ENCODE data around the gene SERHL2.
"Not testable (repeated sequence)": the region's sequence is repeated elsewhere in the genome, so short reads cannot be mapped to it uniquely, and the experiment has no call there.

The SERHL2 gene

GRCh38 chr22:42535082-42535731, 18.5 kb upstream of the SERHL2 start:
- not testable (repeated sequence) for H3K9ac ChIP-seq (ENCODE audit: low read length in 5 of 5); H3K4me3 ChIP-seq (ENCODE audit: low read depth in 1 of 5, low read length in 5 of 5); H3K4me1 ChIP-seq (ENCODE audit: control insufficient read depth in 5 of 5, insufficient read depth in 5 of 5, low read length in 5 of 5); H3K27me3 ChIP-seq (ENCODE audit: control insufficient read depth in 5 of 5, insufficient read depth in 4 of 5, low read length in 5 of 5); H3K36me3 ChIP-seq (ENCODE audit: control insufficient read depth in 5 of 5, insufficient read depth in 5 of 5, low read length in 5 of 5); H3K27ac ChIP-seq (ENCODE audit: low read depth, low read length); H3K9me3 ChIP-seq (ENCODE audit: control insufficient read depth in 5 of 5, low read length in 5 of 5)

GRCh38 chr22:42536166-42536565, 17.6 kb upstream of the SERHL2 start:
- no peak overlapping the region for H3K9ac ChIP-seq (ENCODE audit: low read length in 5 of 5)
- no peaks in the 10 kb centered on the region for H3K36me3 ChIP-seq (ENCODE audit: control insufficient read depth in 5 of 5, insufficient read depth in 5 of 5, low read length in 5 of 5)
- no peaks in the 10 kb centered on the region for H3K9me3 ChIP-seq (ENCODE audit: control insufficient read depth in 5 of 5, low read length in 5 of 5)
- H3K27ac ChIP-seq (ENCODE audit: low read depth, low read length) = no peak overlapping the region
- H3K4me3 ChIP-seq (ENCODE audit: low read depth in 1 of 5, low read length in 5 of 5) = no peak overlapping the region
- H3K4me1 ChIP-seq (ENCODE audit: control insufficient read depth in 5 of 5, insufficient read depth in 5 of 5, low read length in 5 of 5) = peaks cover 0 to 7% (median 0%) of the 10 kb centered on the region in 5 donors
- peaks cover 0 to 2% (median 0%) of the 10 kb centered on the region in 5 donors for H3K27me3 ChIP-seq (ENCODE audit: control insufficient read depth in 5 of 5, insufficient read depth in 4 of 5, low read length in 5 of 5)

GRCh38 chr22:42536634-42537033, 17.1 kb upstream of the SERHL2 start:
- not testable (repeated sequence) for H3K27me3 ChIP-seq (ENCODE audit: control insufficient read depth in 5 of 5, insufficient read depth in 4 of 5, low read length in 5 of 5); H3K9me3 ChIP-seq (ENCODE audit: control insufficient read depth in 5 of 5, low read length in 5 of 5); H3K4me1 ChIP-seq (ENCODE audit: control insufficient read depth in 5 of 5, insufficient read depth in 5 of 5, low read length in 5 of 5); H3K36me3 ChIP-seq (ENCODE audit: control insufficient read depth in 5 of 5, insufficient read depth in 5 of 5, low read length in 5 of 5); H3K9ac ChIP-seq (ENCODE audit: low read length in 5 of 5); H3K27ac ChIP-seq (ENCODE audit: low read depth, low read length); H3K4me3 ChIP-seq (ENCODE audit: low read depth in 1 of 5, low read length in 5 of 5)

GRCh38 chr22:42537199-42537831, 16.4 kb upstream of the SERHL2 start:
- H3K4me3 ChIP-seq (ENCODE audit: low read depth in 1 of 5, low read length in 5 of 5); H3K9me3 ChIP-seq (ENCODE audit: control insufficient read depth in 5 of 5, low read length in 5 of 5); H3K27me3 ChIP-seq (ENCODE audit: control insufficient read depth in 5 of 5, insufficient read depth in 4 of 5, low read length in 5 of 5); H3K27ac ChIP-seq (ENCODE audit: low read depth, low read length); H3K4me1 ChIP-seq (ENCODE audit: control insufficient read depth in 5 of 5, insufficient read depth in 5 of 5, low read length in 5 of 5); H3K9ac ChIP-seq (ENCODE audit: low read length in 5 of 5); H3K36me3 ChIP-seq (ENCODE audit: control insufficient read depth in 5 of 5, insufficient read depth in 5 of 5, low read length in 5 of 5): not testable (repeated sequence)

- H3K9ac ChIP-seq (ENCODE audit: low read length in 5 of 5) = not testable (repeated sequence)
Measured at GRCh38 chr22:42539236-42539771, 14.5 kb upstream of the SERHL2 start.

GRCh38 chr22:42544686-42545085, 9.1 kb upstream of the SERHL2 start:
- no peak overlapping the region for H3K4me3 ChIP-seq (ENCODE audit: low read depth in 1 of 5, low read length in 5 of 5)
- no peak overlapping the region for H3K9ac ChIP-seq (ENCODE audit: low read length in 5 of 5)
- peaks cover 0 to 7% (median 0%) of the 10 kb centered on the region in 5 donors for H3K27me3 ChIP-seq (ENCODE audit: control insufficient read depth in 5 of 5, insufficient read depth in 4 of 5, low read length in 5 of 5)
- no peaks in the 10 kb centered on the region for H3K4me1 ChIP-seq (ENCODE audit: control insufficient read depth in 5 of 5, insufficient read depth in 5 of 5, low read length in 5 of 5)
- no peak overlapping the region for H3K27ac ChIP-seq (ENCODE audit: low read depth, low read length)
- H3K9me3 ChIP-seq (ENCODE audit: control insufficient read depth in 5 of 5, low read length in 5 of 5) = no peaks in the 10 kb centered on the region
- no peaks in the 10 kb centered on the region for H3K36me3 ChIP-seq (ENCODE audit: control insufficient read depth in 5 of 5, insufficient read depth in 5 of 5, low read length in 5 of 5)

More at GRCh38 chr22:42539236-42539771, 14.5 kb upstream of the SERHL2 start:
- not testable (repeated sequence) for H3K4me3 ChIP-seq (ENCODE audit: low read depth in 1 of 5, low read length in 5 of 5); H3K36me3 ChIP-seq (ENCODE audit: control insufficient read depth in 5 of 5, insufficient read depth in 5 of 5, low read length in 5 of 5); H3K4me1 ChIP-seq (ENCODE audit: control insufficient read depth in 5 of 5, insufficient read depth in 5 of 5, low read length in 5 of 5); H3K9me3 ChIP-seq (ENCODE audit: control insufficient read depth in 5 of 5, low read length in 5 of 5); H3K27me3 ChIP-seq (ENCODE audit: control insufficient read depth in 5 of 5, insufficient read depth in 4 of 5, low read length in 5 of 5); H3K27ac ChIP-seq (ENCODE audit: low read depth, low read length)

- Histone ChIP-seq H3K9me3 (ENCODE audit: control insufficient read depth in 5 of 5, low read length in 5 of 5) (peaks cover 0 to 3% (median 0%) of the 10 kb centered on the region in 5 donors), H3K9ac (ENCODE audit: low read length in 5 of 5) (no peak overlapping the region), H3K4me3 (ENCODE audit: low read depth in 1 of 5, low read length in 5 of 5) (no peak overlapping the region), H3K27ac (ENCODE audit: low read depth, low read length) (no peak overlapping the region), H3K27me3 (ENCODE audit: control insufficient read depth in 5 of 5, insufficient read depth in 4 of 5, low read length in 5 of 5) (peaks cover 0 to 7% (median 0%) of the 10 kb centered on the region in 5 donors), H3K36me3 (ENCODE audit: control insufficient read depth in 5 of 5, insufficient read depth in 5 of 5, low read length in 5 of 5) (no peaks in the 10 kb centered on the region), H3K4me1 (ENCODE audit: control insufficient read depth in 5 of 5, insufficient read depth in 5 of 5, low read length in 5 of 5) (no peaks in the 10 kb centered on the region)
Measured at GRCh38 chr22:42547562-42547961, 6.2 kb upstream of the SERHL2 start.

- not testable (repeated sequence) for H3K4me1 ChIP-seq (ENCODE audit: control insufficient read depth in 5 of 5, insufficient read depth in 5 of 5, low read length in 5 of 5); H3K27ac ChIP-seq (ENCODE audit: low read depth, low read length); H3K9ac ChIP-seq (ENCODE audit: low read length in 5 of 5); H3K9me3 ChIP-seq (ENCODE audit: control insufficient read depth in 5 of 5, low read length in 5 of 5); H3K27me3 ChIP-seq (ENCODE audit: control insufficient read depth in 5 of 5, insufficient read depth in 4 of 5, low read length in 5 of 5); H3K4me3 ChIP-seq (ENCODE audit: low read depth in 1 of 5, low read length in 5 of 5); H3K36me3 ChIP-seq (ENCODE audit: control insufficient read depth in 5 of 5, insufficient read depth in 5 of 5, low read length in 5 of 5)
Measured at GRCh38 chr22:42548126-42548525, 5.6 kb upstream of the SERHL2 start.

- H3K27me3 ChIP-seq (ENCODE audit: control insufficient read depth in 5 of 5, insufficient read depth in 4 of 5, low read length in 5 of 5) = peaks cover 0 to 7% (median 0%) of the 10 kb centered on the region in 5 donors
- H3K4me3 ChIP-seq (ENCODE audit: low read depth in 1 of 5, low read length in 5 of 5) = no peak overlapping the region
- no peaks in the 10 kb centered on the region for H3K36me3 ChIP-seq (ENCODE audit: control insufficient read depth in 5 of 5, insufficient read depth in 5 of 5, low read length in 5 of 5)
- H3K27ac ChIP-seq (ENCODE audit: low read depth, low read length) = no peak overlapping the region
- peaks cover 0 to 7% (median 3%) of the 10 kb centered on the region in 5 donors for H3K4me1 ChIP-seq (ENCODE audit: control insufficient read depth in 5 of 5, insufficient read depth in 5 of 5, low read length in 5 of 5)
- peaks cover 0 to 3% (median 0%) of the 10 kb centered on the region in 5 donors for H3K9me3 ChIP-seq (ENCODE audit: control insufficient read depth in 5 of 5, low read length in 5 of 5)
- H3K9ac ChIP-seq (ENCODE audit: low read length in 5 of 5) = no peak overlapping the region
Measured at GRCh38 chr22:42548597-42549330, 5.0 kb upstream of the SERHL2 start.

Data from subcutaneous abdominal adipose tissue (tissue), 5 donors.